Right lobe of liver (tissue), 4 donors: ENCODE data around the gene ITPR2.

Experiments used
- CTCF ChIP-seq, 4 donors: fragments of 200-600 bp in 3 of 4; fragments of 450-650 bp in 1 of 4; IDR thresholded peaks; one replicate each; pipeline versions ENCODE4 v1.5.1 to v1.8.0; 2016 to 2022; ENCODE audit warnings: antibody characterized with exemption in 4 of 4, mild to moderate bottlenecking in 2 of 4
- POLR2A ChIP-seq: fragments of 450-650 bp; IDR thresholded peaks from one replicate; pipeline ENCODE4 v1.6.1; 2017; ENCODE audit warnings: antibody characterized with exemption, mild to moderate bottlenecking
- donor health status: DM: no; HTN: no; CAD: no.
- donor health status: DM: no; HTN: no; CAD: no.
- donor health status: DM: no; HTN: yes; CAD: no.

- TF ChIP-seq CTCF (IDR thresholded peaks at IDR 0.05), result no peak
- no peak for TF ChIP-seq POLR2A
These were observed 88.9 kb downstream of the ITPR2 start for GRCh38 chr12:26744042-26744626.
